Measurements from ENCODE around the gene TCHHL1.

- TF ChIP-seq CTCF (IDR thresholded peaks at IDR 0.05): no peak
- no peak for TF ChIP-seq POLR2A (IDR thresholded peaks at IDR 0.05)
- no peak for TF ChIP-seq POLR2AphosphoS5 (IDR thresholded peaks at IDR 0.05)
- TF ChIP-seq EP300 (IDR thresholded peaks at IDR 0.05): no peak
Observed at GRCh38 chr1:152050886-152051675, 37.8 kb downstream of the TCHHL1 start.
